ENCODE data around the gene SFMBT1. TPM values are rescaled to one million over a fixed set of nuclear protein-coding genes. Genes with fewer than 3 reads are reported as not detected.

SFMBT1 gene
- total and polyA plus RNA-seq, 9 donors, result 5.0 to 8.4 (median 6.7) TPM

GRCh38 chr3:52998771-52999513 lies 46.9 kb downstream of the SFMBT1 start:
- Histone ChIP-seq H3K27me3 (ENCODE audit: control insufficient read depth, insufficient read depth, low read length) (no peaks in the 10 kb centered on the region), H3K9me3 (replicated peaks; ENCODE audit: control insufficient read depth, low read depth, low read length) (no peaks in the 10 kb centered on the region), H3K4me1 (ENCODE audit: control insufficient read depth, insufficient read depth, low read length) (no peaks in the 10 kb centered on the region), H3K36me3 (ENCODE audit: control insufficient read depth, insufficient read depth, low read length) (no peaks in the 10 kb centered on the region), H3K4me3 (ENCODE audit: low read length) (no peak overlapping the region), H3K27ac (ENCODE audit: low read length) (no peak overlapping the region)
- WGBS (ENCODE audit: insufficient coverage), result 96% methylated on average over 41 of the region's 41 CpGs
- DNase-seq, result no peak

GRCh38 chr3:52990637-52991036 lies 55.2 kb downstream of the SFMBT1 start:
- Histone ChIP-seq H3K27ac (ENCODE audit: low read length) (no peak overlapping the region), H3K4me3 (ENCODE audit: low read length) (no peak overlapping the region)

GRCh38 chr3:52986938-52987337 lies 58.9 kb downstream of the SFMBT1 start:
- DNase-seq, result no peak
- Histone ChIP-seq H3K9me3 (replicated peaks; ENCODE audit: control insufficient read depth, low read depth, low read length) (no peaks in the 10 kb centered on the region), H3K4me1 (ENCODE audit: control insufficient read depth, insufficient read depth, low read length) (no peaks in the 10 kb centered on the region), H3K4me3 (ENCODE audit: low read length) (no peak overlapping the region), H3K36me3 (ENCODE audit: control insufficient read depth, insufficient read depth, low read length) (no peaks in the 10 kb centered on the region), H3K27me3 (ENCODE audit: control insufficient read depth, insufficient read depth, low read length) (no peaks in the 10 kb centered on the region), H3K27ac (ENCODE audit: low read length) (no peak overlapping the region)
- 62% methylated on average over 2 of the region's 3 CpGs for WGBS (ENCODE audit: insufficient coverage)

More at GRCh38 chr3:52990637-52991036, 55.2 kb downstream of the SFMBT1 start:
- Histone ChIP-seq H3K27me3 (ENCODE audit: control insufficient read depth, insufficient read depth, low read length) (no peaks in the 10 kb centered on the region), H3K36me3 (ENCODE audit: control insufficient read depth, insufficient read depth, low read length) (no peaks in the 10 kb centered on the region), H3K4me1 (ENCODE audit: control insufficient read depth, insufficient read depth, low read length) (no peaks in the 10 kb centered on the region), H3K9me3 (replicated peaks; ENCODE audit: control insufficient read depth, low read depth, low read length) (no peaks in the 10 kb centered on the region)
- WGBS (ENCODE audit: insufficient coverage), result 29% methylated on average over 1 of the region's 2 CpGs
- no peak for DNase-seq

- Histone ChIP-seq H3K36me3 (ENCODE audit: control insufficient read depth, insufficient read depth, low read length) (no peaks in the 10 kb centered on the region), H3K4me1 (ENCODE audit: control insufficient read depth, insufficient read depth, low read length) (no peaks in the 10 kb centered on the region), H3K27ac (ENCODE audit: low read length) (no peak overlapping the region), H3K27me3 (ENCODE audit: control insufficient read depth, insufficient read depth, low read length) (no peaks in the 10 kb centered on the region), H3K9me3 (replicated peaks; ENCODE audit: control insufficient read depth, low read depth, low read length) (no peaks in the 10 kb centered on the region), H3K4me3 (ENCODE audit: low read length) (no peak overlapping the region)
- DNase-seq, result no peak
- 60% methylated on average over 1 of the region's 1 CpG for whole genome bisulfite sequencing (ENCODE audit: insufficient coverage)
Observed at GRCh38 chr3:52986049-52986448, 59.8 kb downstream of the SFMBT1 start.

- no peaks in the 10 kb centered on the region for H3K27me3 ChIP-seq (ENCODE audit: control insufficient read depth, insufficient read depth, low read length)
- H3K36me3 ChIP-seq (ENCODE audit: control insufficient read depth, insufficient read depth, low read length), result no peaks in the 10 kb centered on the region
- no peaks in the 10 kb centered on the region for H3K9me3 ChIP-seq (replicated peaks; ENCODE audit: control insufficient read depth, low read depth, low read length)
- no peak overlapping the region for H3K27ac ChIP-seq (ENCODE audit: low read length)
- no peaks in the 10 kb centered on the region for H3K4me1 ChIP-seq (ENCODE audit: control insufficient read depth, insufficient read depth, low read length)
- H3K4me3 ChIP-seq (ENCODE audit: low read length), result no peak overlapping the region
- DNase-seq, result peak; percentile 22
Observed at GRCh38 chr3:52983828-52984227, 62.0 kb downstream of the SFMBT1 start.

GRCh38 chr3:52983336-52983807 lies 62.5 kb downstream of the SFMBT1 start:
- Histone ChIP-seq H3K4me1 (ENCODE audit: control insufficient read depth, insufficient read depth, low read length) (no peaks in the 10 kb centered on the region), H3K36me3 (ENCODE audit: control insufficient read depth, insufficient read depth, low read length) (no peaks in the 10 kb centered on the region), H3K27ac (ENCODE audit: low read length) (no peak overlapping the region), H3K4me3 (ENCODE audit: low read length) (no peak overlapping the region), H3K27me3 (ENCODE audit: control insufficient read depth, insufficient read depth, low read length) (no peaks in the 10 kb centered on the region), H3K9me3 (replicated peaks; ENCODE audit: control insufficient read depth, low read depth, low read length) (no peaks in the 10 kb centered on the region)
- 75% methylated on average over 4 of the region's 5 CpGs for WGBS (ENCODE audit: insufficient coverage)
- peak; percentile 45 for DNase-seq

- H3K4me1 ChIP-seq (ENCODE audit: control insufficient read depth, insufficient read depth, low read length), result no peaks in the 10 kb centered on the region
- H3K36me3 ChIP-seq (ENCODE audit: control insufficient read depth, insufficient read depth, low read length), result no peaks in the 10 kb centered on the region
- no peak overlapping the region for H3K4me3 ChIP-seq (ENCODE audit: low read length)
- WGBS (ENCODE audit: insufficient coverage), result 100% methylated on average over 1 of the region's 2 CpGs
- H3K9me3 ChIP-seq (replicated peaks; ENCODE audit: control insufficient read depth, low read depth, low read length), result no peaks in the 10 kb centered on the region
- no peaks in the 10 kb centered on the region for H3K27me3 ChIP-seq (ENCODE audit: control insufficient read depth, insufficient read depth, low read length)
- DNase-seq, result no peak
- H3K27ac ChIP-seq (ENCODE audit: low read length), result no peak overlapping the region
Observed at GRCh38 chr3:52982839-52983238, 63.0 kb downstream of the SFMBT1 start.

GRCh38 chr3:52979190-52979983 lies 66.5 kb downstream of the SFMBT1 start:
- 80% methylated on average over 1 of the region's 5 CpGs for WGBS (ENCODE audit: insufficient coverage)
- no peaks in the 10 kb centered on the region for H3K9me3 ChIP-seq (replicated peaks; ENCODE audit: control insufficient read depth, low read depth, low read length)
- no peaks in the 10 kb centered on the region for H3K4me1 ChIP-seq (ENCODE audit: control insufficient read depth, insufficient read depth, low read length)
- H3K27me3 ChIP-seq (ENCODE audit: control insufficient read depth, insufficient read depth, low read length), result no peaks in the 10 kb centered on the region
- no peak for DNase-seq
- no peaks in the 10 kb centered on the region for H3K36me3 ChIP-seq (ENCODE audit: control insufficient read depth, insufficient read depth, low read length)
- no peak overlapping the region for H3K27ac ChIP-seq (ENCODE audit: low read length)
- H3K4me3 ChIP-seq (ENCODE audit: low read length), result no peak overlapping the region

GRCh38 chr3:52978109-52978754 lies 67.6 kb downstream of the SFMBT1 start:
- no peak overlapping the region for H3K4me3 ChIP-seq (ENCODE audit: low read length)
- no peaks in the 10 kb centered on the region for H3K9me3 ChIP-seq (replicated peaks; ENCODE audit: control insufficient read depth, low read depth, low read length)
- no peaks in the 10 kb centered on the region for H3K27me3 ChIP-seq (ENCODE audit: control insufficient read depth, insufficient read depth, low read length)
- WGBS (ENCODE audit: insufficient coverage), result 60% methylated on average over 1 of the region's 3 CpGs
- H3K4me1 ChIP-seq (ENCODE audit: control insufficient read depth, insufficient read depth, low read length), result no peaks in the 10 kb centered on the region
- no peak overlapping the region for H3K27ac ChIP-seq (ENCODE audit: low read length)
- H3K36me3 ChIP-seq (ENCODE audit: control insufficient read depth, insufficient read depth, low read length), result no peaks in the 10 kb centered on the region
- peak; percentile 15 for DNase-seq

- Histone ChIP-seq H3K36me3 (ENCODE audit: control insufficient read depth, insufficient read depth, low read length) (no peaks in the 10 kb centered on the region), H3K27me3 (ENCODE audit: control insufficient read depth, insufficient read depth, low read length) (no peaks in the 10 kb centered on the region), H3K4me1 (ENCODE audit: control insufficient read depth, insufficient read depth, low read length) (no peaks in the 10 kb centered on the region), H3K27ac (ENCODE audit: low read length) (no peak overlapping the region), H3K9me3 (replicated peaks; ENCODE audit: control insufficient read depth, low read depth, low read length) (no peaks in the 10 kb centered on the region), H3K4me3 (ENCODE audit: low read length) (no peak overlapping the region)
- WGBS (ENCODE audit: insufficient coverage), result no CpG with 5 or more reads among the region's 4 CpGs
- no peak for DNase-seq
Observed at GRCh38 chr3:52973806-52974205, 72.1 kb downstream of the SFMBT1 start.

All from muscle of leg (tissue), 11 donors.